GM06990 (cell line): ENCODE measurements around the gene RNF40.

Source experiments
- DNase-seq: peaks from one replicate; pipeline ENCODE4 v3.0.0-alpha.2; 2011; ENCODE audit not compliant: insufficient read length; ENCODE audit errors: extremely low read depth
- H3K27me3 ChIP-seq: replicated peaks from 2 replicates; pipeline ENCODE4 v1.6.0; 2011; ENCODE audit warnings: low read length; ENCODE audit not compliant: control insufficient read depth, insufficient read depth
- H3K36me3 ChIP-seq: 2 replicates; pipeline ENCODE4 v1.5.1; 2011; ENCODE audit warnings: low read length; ENCODE audit not compliant: control insufficient read depth, insufficient read depth
- H3K4me3 ChIP-seq: replicated peaks from 2 replicates; pipeline ENCODE4 v1.5.1; 2011; ENCODE audit warnings: low read depth, mild to moderate bottlenecking, control low read depth, low read length
- TF ChIP-seq, protein P1 (sequence below): IDR thresholded peaks from 2 replicates; pipeline ENCODE4 v1.5.1; 2011; ENCODE audit warnings: low read length, control low read depth, mild to moderate bottlenecking, inconsistent platforms; ENCODE audit not compliant: insufficient read depth, poor library complexity, severe bottlenecking

RNF40 gene

DNA sequence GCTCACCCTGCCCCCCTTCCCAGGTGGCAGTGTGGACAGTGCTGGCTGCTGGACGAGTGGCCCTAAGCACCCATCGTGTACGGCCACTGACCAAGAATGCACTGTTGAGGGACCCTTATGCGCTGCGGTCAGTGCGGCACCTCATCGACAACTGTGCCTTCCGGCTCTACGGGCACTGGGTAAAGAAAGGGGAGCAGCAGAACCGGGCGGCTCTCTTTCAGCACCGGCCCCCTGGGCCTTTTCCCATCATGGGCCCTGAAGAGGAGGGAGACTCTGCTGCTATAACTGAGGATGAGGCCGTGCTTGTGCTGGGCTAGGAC is 5.4 kb upstream of the RNF40 start:
- TF ChIP-seq, protein P1, sequence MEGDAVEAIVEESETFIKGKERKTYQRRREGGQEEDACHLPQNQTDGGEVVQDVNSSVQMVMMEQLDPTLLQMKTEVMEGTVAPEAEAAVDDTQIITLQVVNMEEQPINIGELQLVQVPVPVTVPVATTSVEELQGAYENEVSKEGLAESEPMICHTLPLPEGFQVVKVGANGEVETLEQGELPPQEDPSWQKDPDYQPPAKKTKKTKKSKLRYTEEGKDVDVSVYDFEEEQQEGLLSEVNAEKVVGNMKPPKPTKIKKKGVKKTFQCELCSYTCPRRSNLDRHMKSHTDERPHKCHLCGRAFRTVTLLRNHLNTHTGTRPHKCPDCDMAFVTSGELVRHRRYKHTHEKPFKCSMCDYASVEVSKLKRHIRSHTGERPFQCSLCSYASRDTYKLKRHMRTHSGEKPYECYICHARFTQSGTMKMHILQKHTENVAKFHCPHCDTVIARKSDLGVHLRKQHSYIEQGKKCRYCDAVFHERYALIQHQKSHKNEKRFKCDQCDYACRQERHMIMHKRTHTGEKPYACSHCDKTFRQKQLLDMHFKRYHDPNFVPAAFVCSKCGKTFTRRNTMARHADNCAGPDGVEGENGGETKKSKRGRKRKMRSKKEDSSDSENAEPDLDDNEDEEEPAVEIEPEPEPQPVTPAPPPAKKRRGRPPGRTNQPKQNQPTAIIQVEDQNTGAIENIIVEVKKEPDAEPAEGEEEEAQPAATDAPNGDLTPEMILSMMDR, result no peak
- DNase-seq, result no peak
- peaks cover 24% of the 10 kb centered on the region for H3K36me3 ChIP-seq
- no peaks in the 10 kb centered on the region for H3K27me3 ChIP-seq
- H3K4me3 ChIP-seq, result no peak overlapping the region

DNA sequence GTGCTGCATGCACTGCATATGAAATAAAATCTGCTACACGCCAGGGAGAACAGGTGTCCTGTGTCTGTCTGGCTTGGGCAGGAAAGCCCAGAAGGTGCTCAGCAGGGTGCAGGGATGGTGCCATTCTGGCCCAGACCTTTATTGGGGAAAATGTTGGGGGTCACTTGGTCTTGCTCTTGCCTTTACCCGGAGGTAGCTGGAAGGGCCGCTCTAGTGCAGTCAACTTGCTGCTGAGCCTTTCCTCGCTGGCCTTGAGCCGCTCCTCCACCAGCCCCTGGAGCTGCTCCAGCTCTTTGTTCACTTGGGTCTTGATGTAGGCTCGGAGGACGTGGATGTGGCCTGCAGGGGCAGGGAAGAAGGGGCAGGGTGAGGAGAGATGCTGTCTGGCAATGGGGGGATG is 4.8 kb upstream of the RNF40 start:
- H3K4me3 ChIP-seq, result no peak overlapping the region
- H3K27me3 ChIP-seq, result no peaks in the 10 kb centered on the region
- TF ChIP-seq, protein P1, result no peak
- H3K36me3 ChIP-seq, result peaks cover 24% of the 10 kb centered on the region
- no peak for DNase-seq

DNA sequence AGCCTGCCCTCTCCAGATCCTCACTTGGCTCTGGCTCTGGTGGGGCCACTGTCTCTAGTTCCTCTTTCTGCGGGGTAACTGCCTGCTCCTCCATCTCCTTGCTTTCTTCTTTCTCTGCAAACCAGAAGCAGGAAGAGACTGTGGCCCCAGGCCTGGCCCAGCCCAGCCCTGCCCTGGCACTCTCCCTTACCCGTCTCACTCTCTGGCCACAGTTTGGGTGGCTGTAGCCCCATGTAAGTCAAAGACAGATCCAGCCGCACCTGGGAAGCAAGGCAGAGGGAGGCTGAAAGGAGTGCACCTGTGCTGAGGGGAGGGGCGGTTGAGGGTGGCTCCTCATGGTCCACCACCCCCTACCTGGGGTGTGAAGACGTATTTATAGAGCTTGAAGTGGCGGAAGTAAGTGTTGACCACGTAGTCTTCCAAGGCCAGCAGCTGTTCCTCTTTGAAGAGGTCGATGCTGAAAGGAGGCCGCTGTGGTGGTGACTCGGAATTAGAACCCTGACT is 3.1 kb upstream of the RNF40 start:
- DNase-seq, result no peak

DNA sequence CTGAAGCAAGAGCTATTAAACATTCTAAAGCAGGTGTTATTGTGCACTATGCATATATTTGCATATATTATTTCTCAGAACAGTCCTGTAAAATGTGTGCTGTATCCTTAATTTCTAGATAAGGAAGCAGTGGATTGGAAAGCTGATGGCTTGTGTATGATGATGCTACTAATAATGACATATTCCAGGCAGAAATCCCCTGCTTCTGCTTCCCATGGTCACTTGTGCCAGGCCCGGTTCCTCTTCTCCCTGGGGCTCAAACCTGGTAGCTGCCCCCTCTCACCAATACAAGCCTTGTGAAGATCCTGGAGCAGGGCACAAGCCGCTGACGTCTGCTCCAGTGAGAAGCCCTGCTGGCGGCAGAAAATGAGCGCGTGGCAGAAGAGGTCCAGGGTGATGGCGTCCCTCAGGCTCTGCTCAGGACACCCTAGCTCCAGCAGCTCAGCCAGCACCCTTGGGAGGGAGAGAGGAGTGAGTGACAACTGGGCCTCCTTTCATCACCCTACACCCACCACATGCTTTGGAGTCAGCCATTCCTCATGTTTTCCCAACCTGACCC is 2.0 kb upstream of the RNF40 start:
- no peak overlapping the region for H3K4me3 ChIP-seq
- TF ChIP-seq, protein P1, result no peak
- no peak for DNase-seq
- H3K36me3 ChIP-seq, result peaks cover 27% of the 10 kb centered on the region
- H3K27me3 ChIP-seq, result no peaks in the 10 kb centered on the region

More for the DNA sequence above, 3.1 kb upstream of the RNF40 start:
- Histone ChIP-seq H3K27me3 (no peaks in the 10 kb centered on the region), H3K36me3 (peaks cover 17% of the 10 kb centered on the region), H3K4me3 (no peak overlapping the region)
- TF ChIP-seq, protein P1, result no peak

DNA sequence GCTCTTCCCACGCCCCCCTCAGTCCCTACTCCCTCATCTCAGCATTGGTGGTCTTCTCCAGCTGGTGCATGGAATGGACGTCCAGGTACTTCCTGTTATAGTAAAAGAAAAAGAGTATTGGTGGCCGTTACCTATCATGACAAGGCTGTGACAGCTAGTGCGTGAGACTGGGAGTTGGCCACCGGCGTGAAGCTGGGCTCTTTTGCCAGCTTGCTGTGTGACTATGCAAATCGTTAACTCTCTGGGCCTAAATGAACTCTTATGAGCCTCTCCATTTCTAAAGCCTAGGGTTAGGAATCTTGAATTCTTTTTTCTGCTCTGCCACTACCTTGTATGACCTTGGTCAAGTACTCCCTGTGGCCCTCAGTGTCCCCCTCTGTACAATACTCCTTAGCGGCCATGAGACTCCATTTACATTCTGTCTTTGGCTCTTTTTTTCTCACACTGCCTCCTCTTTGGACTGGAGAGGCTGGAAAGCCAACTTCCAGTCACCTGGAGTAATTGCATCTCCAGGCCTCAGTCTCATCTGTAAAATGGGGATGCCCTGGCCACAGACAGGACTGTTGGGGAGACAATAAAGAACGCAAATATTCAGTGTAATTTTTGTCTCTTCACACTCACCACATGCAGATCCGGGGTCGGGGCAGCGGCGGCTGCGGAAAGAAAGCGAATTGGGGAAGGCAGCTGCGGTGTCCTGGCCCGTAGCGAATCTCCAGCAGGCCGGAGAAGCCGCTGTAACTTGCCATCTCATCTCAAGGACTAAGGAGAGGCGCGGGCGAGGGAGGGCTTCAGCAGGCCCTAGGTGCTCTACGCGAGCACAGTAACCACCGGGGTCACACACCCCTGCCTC is 1.3 kb upstream of the RNF40 start:
- Histone ChIP-seq H3K4me3 (peak overlapping the region; percentile 80), H3K36me3 (peaks cover 34% of the 10 kb centered on the region), H3K27me3 (no peaks in the 10 kb centered on the region)
- TF ChIP-seq, protein P1, result no peak
- no peak for DNase-seq
